ENCODE results near the gene TMEM41B. TPM values are rescaled to one million over a fixed set of nuclear protein-coding genes. Genes with fewer than 3 reads are reported as not detected.
"Not testable (repeated sequence)": the region's sequence is repeated elsewhere in the genome, so short reads cannot be mapped to it uniquely, and the experiment has no call there.

Gene TMEM41B, protein sequence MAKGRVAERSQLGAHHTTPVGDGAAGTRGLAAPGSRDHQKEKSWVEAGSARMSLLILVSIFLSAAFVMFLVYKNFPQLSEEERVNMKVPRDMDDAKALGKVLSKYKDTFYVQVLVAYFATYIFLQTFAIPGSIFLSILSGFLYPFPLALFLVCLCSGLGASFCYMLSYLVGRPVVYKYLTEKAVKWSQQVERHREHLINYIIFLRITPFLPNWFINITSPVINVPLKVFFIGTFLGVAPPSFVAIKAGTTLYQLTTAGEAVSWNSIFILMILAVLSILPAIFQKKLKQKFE
- polyA plus RNA-seq (47.5 and 49.5 TPM in 2 replicates), polyA minus RNA-seq (57.5 and 68.6 TPM in 2 replicates)

DNA sequence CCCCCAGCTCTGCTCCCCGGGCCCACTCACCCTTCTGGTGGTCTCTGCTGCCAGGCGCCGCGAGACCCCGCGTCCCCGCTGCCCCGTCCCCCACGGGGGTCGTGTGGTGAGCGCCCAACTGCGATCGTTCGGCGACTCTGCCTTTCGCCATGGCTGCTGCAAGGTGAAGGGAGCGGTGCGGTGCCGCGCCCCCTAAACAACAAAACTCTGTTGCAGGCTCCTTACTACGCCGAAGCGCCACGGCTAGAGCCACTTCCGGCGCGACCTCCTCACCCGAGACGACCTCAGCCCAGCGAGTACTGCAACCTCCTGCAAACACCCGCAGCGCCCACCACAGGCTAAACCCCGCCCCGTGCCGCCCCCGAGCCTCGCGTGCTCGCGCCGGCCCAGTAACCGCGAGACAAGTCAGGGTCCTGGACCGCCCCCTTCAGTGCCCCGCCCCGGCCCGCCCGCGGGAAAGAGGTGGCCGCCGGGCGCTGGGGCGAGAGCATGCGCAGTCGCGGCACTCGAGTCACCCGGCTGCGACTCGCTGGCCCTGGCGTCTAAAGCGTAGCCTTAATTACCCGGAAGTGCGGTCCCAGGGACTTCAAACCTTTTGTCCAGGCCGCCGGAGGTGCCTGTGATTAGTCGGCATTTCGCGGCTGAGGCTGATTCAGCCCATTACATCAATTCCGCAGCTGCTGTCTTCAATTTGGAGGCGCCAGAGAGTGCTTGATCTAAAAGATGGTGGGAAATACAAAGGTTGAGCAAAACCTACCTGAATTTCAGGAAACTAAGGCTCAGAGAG lies at the start of gene TMEM41B:
TMEM41B (minus strand) TSS at position 303 of the 787 bp plus-strand sequence; CDS start at position 151, 152 bp downstream.
- H3K4me3 ChIP-seq (ENCODE audit: low read length) = peak within 1 kb of the TSS; percentile 98

DNA sequence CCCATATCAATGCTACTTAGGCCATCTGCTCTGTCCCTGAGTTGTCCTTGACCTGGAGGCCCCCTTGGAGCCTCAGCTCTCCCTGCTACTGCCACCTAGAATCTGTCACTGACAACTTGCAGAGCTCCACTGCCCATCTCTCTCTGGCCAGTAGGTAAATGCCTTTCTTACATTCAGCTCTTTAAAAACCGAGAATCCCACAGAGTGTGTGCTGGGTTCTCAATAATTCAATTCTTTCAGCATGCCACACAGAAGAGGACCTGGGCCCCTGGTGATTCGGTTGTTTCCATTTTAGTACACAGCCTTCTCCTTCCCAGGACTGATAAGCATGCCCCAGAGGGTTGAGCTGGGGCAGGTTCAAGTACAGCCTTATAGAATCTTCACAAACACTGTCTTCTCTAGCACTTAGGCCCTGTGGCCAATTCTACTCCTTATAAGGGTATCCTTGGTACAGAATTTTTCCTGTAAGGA lies 48.0 kb upstream of the TMEM41B start:
- no peak overlapping the region for H3K4me2 ChIP-seq (ENCODE audit: low read length)
- H4K20me1 ChIP-seq (ENCODE audit: insufficient read depth) = no peaks in the 10 kb centered on the region
- H3K9me3 ChIP-seq (ENCODE audit: low read length) = no peaks in the 10 kb centered on the region
- H2AFZ ChIP-seq (ENCODE audit: low read depth, low read length) = no peak overlapping the region
- TF ChIP-seq, protein P1, sequence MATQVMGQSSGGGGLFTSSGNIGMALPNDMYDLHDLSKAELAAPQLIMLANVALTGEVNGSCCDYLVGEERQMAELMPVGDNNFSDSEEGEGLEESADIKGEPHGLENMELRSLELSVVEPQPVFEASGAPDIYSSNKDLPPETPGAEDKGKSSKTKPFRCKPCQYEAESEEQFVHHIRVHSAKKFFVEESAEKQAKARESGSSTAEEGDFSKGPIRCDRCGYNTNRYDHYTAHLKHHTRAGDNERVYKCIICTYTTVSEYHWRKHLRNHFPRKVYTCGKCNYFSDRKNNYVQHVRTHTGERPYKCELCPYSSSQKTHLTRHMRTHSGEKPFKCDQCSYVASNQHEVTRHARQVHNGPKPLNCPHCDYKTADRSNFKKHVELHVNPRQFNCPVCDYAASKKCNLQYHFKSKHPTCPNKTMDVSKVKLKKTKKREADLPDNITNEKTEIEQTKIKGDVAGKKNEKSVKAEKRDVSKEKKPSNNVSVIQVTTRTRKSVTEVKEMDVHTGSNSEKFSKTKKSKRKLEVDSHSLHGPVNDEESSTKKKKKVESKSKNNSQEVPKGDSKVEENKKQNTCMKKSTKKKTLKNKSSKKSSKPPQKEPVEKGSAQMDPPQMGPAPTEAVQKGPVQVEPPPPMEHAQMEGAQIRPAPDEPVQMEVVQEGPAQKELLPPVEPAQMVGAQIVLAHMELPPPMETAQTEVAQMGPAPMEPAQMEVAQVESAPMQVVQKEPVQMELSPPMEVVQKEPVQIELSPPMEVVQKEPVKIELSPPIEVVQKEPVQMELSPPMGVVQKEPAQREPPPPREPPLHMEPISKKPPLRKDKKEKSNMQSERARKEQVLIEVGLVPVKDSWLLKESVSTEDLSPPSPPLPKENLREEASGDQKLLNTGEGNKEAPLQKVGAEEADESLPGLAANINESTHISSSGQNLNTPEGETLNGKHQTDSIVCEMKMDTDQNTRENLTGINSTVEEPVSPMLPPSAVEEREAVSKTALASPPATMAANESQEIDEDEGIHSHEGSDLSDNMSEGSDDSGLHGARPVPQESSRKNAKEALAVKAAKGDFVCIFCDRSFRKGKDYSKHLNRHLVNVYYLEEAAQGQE (IDR thresholded peaks at IDR 0.05; ENCODE audit: borderline replicate concordance) = no peak
- no peak for TF ChIP-seq RAD21 (conservative IDR thresholded peaks at IDR 0.05)
- TF ChIP-seq EZH2 (IDR thresholded peaks at IDR 0.05; ENCODE audit: borderline replicate concordance, insufficient read depth, low read length, poor library complexity, severe bottlenecking) = no peak
- no peak for TF ChIP-seq EP300 (conservative IDR thresholded peaks at IDR 0.05; ENCODE audit: poor library complexity, severe bottlenecking)
- TF ChIP-seq MXI1 (conservative IDR thresholded peaks at IDR 0.05; ENCODE audit: poor library complexity, severe bottlenecking) = no peak
- H3K4me3 ChIP-seq (ENCODE audit: low read length) = no peak overlapping the region
- no peaks in the 10 kb centered on the region for H3K9me2 ChIP-seq (ENCODE audit: insufficient read depth, low read length)
- H3F3A ChIP-seq (ENCODE audit: insufficient read depth, low read length, poor library complexity, severe bottlenecking) = no peaks in the 10 kb centered on the region
- H3K27ac ChIP-seq (ENCODE audit: low read length) = no peak overlapping the region
- no peaks in the 10 kb centered on the region for H3K36me3 ChIP-seq (ENCODE audit: insufficient read depth, low read length)
- no peaks in the 10 kb centered on the region for H3K79me2 ChIP-seq (replicated peaks; ENCODE audit: insufficient read depth, low read length)
- H3K27me3 ChIP-seq (ENCODE audit: insufficient read depth, low read depth, low read length) = no peaks in the 10 kb centered on the region
- no peak overlapping the region for H3K9ac ChIP-seq (ENCODE audit: low read length)

More for the DNA sequence above, at the start of gene TMEM41B:
- no peaks in the 10 kb centered on the region for H3K36me3 ChIP-seq (ENCODE audit: insufficient read depth, low read length)
- H3K9ac ChIP-seq (ENCODE audit: low read length) = peak within 1 kb of the TSS; percentile 97
- H3K9me2 ChIP-seq (ENCODE audit: insufficient read depth, low read length) = no peaks in the 10 kb centered on the region
- no peaks in the 10 kb centered on the region for H3F3A ChIP-seq (ENCODE audit: insufficient read depth, low read length, poor library complexity, severe bottlenecking)
- peak within 1 kb of the TSS; percentile 88 for H2AFZ ChIP-seq (ENCODE audit: low read depth, low read length)
- H3K27ac ChIP-seq (ENCODE audit: low read length) = peak within 1 kb of the TSS; percentile 95
- peak within 1 kb of the TSS; percentile 92 for H3K4me2 ChIP-seq (ENCODE audit: low read length)
- TF ChIP-seq POLR2AphosphoS5 (IDR thresholded peaks at IDR 0.05) (peak; percentile 83), EP300 (conservative IDR thresholded peaks at IDR 0.05; ENCODE audit: poor library complexity, severe bottlenecking) (peak; percentile 51), RAD21 (conservative IDR thresholded peaks at IDR 0.05) (peak; percentile 19), MXI1 (conservative IDR thresholded peaks at IDR 0.05; ENCODE audit: poor library complexity, severe bottlenecking) (peak; percentile 73), TAF1 (IDR thresholded peaks at IDR 0.05; ENCODE audit: low read depth) (peak; percentile 79), SMC3 (conservative IDR thresholded peaks at IDR 0.05; ENCODE audit: poor library complexity) (peak; percentile 20), EZH2 (IDR thresholded peaks at IDR 0.05; ENCODE audit: borderline replicate concordance, insufficient read depth, low read length, poor library complexity, severe bottlenecking) (no peak)
- TF ChIP-seq, protein P2, sequence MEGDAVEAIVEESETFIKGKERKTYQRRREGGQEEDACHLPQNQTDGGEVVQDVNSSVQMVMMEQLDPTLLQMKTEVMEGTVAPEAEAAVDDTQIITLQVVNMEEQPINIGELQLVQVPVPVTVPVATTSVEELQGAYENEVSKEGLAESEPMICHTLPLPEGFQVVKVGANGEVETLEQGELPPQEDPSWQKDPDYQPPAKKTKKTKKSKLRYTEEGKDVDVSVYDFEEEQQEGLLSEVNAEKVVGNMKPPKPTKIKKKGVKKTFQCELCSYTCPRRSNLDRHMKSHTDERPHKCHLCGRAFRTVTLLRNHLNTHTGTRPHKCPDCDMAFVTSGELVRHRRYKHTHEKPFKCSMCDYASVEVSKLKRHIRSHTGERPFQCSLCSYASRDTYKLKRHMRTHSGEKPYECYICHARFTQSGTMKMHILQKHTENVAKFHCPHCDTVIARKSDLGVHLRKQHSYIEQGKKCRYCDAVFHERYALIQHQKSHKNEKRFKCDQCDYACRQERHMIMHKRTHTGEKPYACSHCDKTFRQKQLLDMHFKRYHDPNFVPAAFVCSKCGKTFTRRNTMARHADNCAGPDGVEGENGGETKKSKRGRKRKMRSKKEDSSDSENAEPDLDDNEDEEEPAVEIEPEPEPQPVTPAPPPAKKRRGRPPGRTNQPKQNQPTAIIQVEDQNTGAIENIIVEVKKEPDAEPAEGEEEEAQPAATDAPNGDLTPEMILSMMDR (IDR thresholded peaks at IDR 0.05; ENCODE audit: poor library complexity, severe bottlenecking) = peak; percentile 57
- TF ChIP-seq, protein P1 (IDR thresholded peaks at IDR 0.05; ENCODE audit: borderline replicate concordance) = peak; percentile 70
- H3K79me2 ChIP-seq (replicated peaks; ENCODE audit: insufficient read depth, low read length) = peaks cover 38% of the 10 kb centered on the region
- no peaks in the 10 kb centered on the region for H3K27me3 ChIP-seq (ENCODE audit: insufficient read depth, low read depth, low read length)
- H4K20me1 ChIP-seq (ENCODE audit: insufficient read depth) = no peaks in the 10 kb centered on the region
- no peaks in the 10 kb centered on the region for H3K9me3 ChIP-seq (ENCODE audit: low read length)

DNA sequence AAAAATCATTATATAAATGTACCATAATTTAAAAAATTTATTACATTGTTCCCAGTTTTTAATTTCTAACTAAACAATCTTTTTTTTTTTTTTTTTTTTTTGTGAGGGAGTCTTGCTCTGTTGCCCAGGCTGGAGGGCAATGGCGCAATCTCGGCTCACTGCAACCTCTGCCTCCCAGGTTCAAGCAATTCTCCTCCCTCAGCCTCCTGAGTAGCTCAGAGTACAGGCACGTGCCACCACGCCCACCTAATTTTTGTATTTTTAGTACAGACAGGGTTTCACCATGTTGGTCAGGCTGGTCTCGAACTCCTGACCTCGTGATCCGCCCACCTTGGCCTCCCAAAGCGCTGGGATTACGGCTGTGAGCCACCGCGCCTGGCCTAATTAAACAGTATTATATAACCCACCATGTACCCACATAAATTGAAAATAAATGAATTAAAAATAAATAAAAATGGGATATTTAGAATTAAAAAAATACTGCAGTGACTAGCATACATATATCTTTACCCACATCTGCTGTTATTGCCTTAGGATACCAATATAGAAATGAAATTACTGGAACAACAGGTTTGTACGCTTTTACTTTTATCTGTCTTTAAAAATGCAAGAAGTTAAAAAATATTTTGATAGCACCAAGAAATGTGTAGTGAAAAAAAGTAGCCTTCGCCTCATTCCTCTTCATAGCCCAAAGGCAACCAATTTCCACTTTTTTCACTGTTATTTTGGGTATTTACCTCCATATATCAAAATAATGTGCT lies 46.6 kb upstream of the TMEM41B start:
- H3K36me3 ChIP-seq (ENCODE audit: insufficient read depth, low read length); H3K4me2 ChIP-seq (ENCODE audit: low read length); H3F3A ChIP-seq (ENCODE audit: insufficient read depth, low read length, poor library complexity, severe bottlenecking); H3K9me2 ChIP-seq (ENCODE audit: insufficient read depth, low read length); H3K27me3 ChIP-seq (ENCODE audit: insufficient read depth, low read depth, low read length); H4K20me1 ChIP-seq (ENCODE audit: insufficient read depth); H3K9ac ChIP-seq (ENCODE audit: low read length); H3K4me3 ChIP-seq (ENCODE audit: low read length); H3K27ac ChIP-seq (ENCODE audit: low read length); H3K9me3 ChIP-seq (ENCODE audit: low read length); H3K79me2 ChIP-seq (replicated peaks; ENCODE audit: insufficient read depth, low read length); H2AFZ ChIP-seq (ENCODE audit: low read depth, low read length): not testable (repeated sequence)

Measured in neural cell (in vitro differentiated cells).